ENCODE data around the gene ANP32B.
A peak's percentile ranks its signal among the peaks of the same experiment; 100 is the strongest.
"Not testable (repeated sequence)": the region's sequence is repeated elsewhere in the genome, so short reads cannot be mapped to it uniquely, and the experiment has no call there.

Gene ANP32B

GRCh38 chr9:97982683-97983588 is at the start of gene ANP32B:
ANP32B (plus strand) TSS chr9:97983341; CDS start chr9:97983556, 215 bp downstream.
- peak; percentile 97 for DNase-seq

GRCh38 chr9:97934321-97935115 is 48.6 kb upstream of the ANP32B start:
- DNase-seq: peak; percentile 76

GRCh38 chr9:97935276-97935675 is 47.9 kb upstream of the ANP32B start:
- DNase-seq: no peak

- DNase-seq: no peak
Observed at GRCh38 chr9:97936998-97937397, 46.1 kb upstream of the ANP32B start.

DNA sequence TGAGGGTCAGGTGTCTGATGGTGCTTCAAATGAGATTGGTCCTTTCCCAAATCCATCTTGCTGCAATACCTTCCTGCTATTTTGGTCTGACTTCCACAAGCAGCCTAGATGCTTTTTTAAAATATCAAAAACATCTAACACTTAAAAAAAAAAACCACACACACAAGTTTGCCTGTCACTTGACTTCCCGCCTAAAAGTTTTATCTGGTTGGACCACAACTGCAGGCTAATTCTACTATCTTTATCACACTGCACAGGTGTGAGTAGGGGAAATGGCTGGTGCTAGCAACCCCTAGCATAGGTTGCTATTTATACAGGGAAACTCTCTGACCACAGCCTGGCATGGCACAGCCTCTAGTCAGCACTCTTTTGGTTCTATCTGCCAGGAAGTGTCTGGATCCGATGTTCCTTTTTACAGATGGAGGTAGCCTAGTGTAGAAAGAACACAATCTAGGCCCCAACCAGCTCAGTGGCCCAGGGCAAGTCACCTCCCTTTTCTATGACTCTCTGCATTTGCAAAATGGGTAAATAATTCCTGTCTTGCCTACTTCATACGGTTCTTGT is 45.0 kb upstream of the ANP32B start, which contains the start of gene HEMGN:
Gene HEMGN (minus strand): TSS at position 92 of the 564 bp plus-strand sequence. CDS start 36 bp downstream, at position 56.
- DNase-seq: no peak

GRCh38 chr9:97940233-97940632 is 42.9 kb upstream of the ANP32B start:
- DNase-seq: no peak

DNA sequence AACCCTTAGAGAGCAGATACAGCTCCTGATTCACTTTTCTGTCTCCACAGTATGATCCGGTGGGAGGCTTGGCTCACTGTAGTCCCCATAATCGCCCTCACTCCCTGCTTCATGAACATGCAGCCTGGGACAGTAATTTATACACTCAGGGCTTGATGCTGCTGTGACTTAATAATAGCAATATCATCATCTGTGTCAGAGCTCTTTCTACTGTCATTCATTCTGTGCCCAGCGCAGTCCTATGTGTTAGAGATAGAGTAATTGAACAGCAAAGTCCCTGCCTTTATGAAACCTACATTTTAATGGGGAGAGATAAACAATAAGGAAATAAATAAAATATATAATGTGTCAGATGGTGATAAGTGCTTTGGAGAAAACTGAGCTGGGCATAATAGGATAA is 42.4 kb upstream of the ANP32B start:
- no peak for DNase-seq

- no peak for DNase-seq
Observed at GRCh38 chr9:97941323-97941722, 41.8 kb upstream of the ANP32B start.

DNA sequence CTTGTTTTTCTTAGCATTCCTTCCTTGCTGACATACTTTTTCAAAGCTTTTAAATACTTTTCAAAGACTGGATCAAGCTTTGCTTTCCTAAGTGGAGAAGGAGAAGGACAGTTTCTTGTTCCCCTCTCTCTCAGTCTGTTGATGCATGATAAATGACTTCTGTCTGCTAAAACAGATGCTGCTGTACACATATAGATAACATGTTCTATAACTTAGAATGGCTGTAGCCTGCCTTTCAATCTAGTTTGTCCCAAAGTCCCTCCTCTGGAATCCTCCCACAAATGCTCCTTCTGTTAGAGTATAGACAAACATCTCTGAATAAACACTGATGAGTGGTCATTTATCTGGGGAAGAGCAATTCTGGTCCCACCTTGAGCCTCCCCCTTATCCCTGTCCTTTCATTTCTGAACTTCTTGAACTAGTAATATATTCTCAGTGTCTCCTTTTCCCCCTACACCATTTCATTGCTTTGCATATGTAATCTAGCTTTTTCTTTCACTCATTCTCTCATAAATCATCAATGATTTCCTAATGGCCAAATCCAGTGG is 39.8 kb upstream of the ANP32B start:
- DNase-seq: no peak

DNA sequence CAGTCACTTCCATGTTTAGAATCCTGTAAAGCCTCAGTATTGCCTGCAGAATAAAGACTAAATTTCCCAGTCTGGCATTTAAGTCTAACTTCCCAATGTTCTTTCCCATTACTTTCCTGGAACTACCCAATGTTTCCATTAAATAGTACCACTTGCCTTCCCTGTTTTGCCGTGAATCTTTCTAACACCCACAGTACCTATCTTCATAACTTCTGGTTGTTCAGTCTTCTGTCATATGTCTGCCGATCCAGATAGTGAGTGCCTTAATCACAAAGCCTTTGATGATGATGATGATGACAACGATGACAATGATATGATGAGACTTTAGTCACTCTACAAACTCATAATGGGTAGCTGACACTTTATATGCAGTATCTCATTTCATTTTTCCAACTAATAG is 38.5 kb upstream of the ANP32B start:
- DNase-seq: no peak

DNA sequence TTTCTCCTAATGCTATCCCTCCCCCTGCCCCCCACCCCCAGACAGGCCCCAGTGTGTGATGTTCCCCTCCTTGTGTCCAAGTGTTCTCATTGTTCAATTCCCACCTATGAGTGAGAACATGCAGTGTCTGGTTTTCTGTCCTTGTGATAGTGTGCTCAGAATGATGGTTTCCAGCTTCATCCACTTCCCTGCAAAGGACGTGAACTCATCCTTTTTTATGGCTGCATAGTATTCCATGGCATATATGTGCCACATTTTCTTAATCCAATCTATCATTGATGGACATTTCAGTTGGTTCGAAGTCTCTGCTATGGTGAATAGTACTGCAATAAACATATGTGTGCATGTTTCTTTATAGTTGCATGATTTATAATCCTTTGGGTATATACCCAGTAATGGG is 37.7 kb upstream of the ANP32B start:
- DNase-seq: not testable (repeated sequence)

DNA sequence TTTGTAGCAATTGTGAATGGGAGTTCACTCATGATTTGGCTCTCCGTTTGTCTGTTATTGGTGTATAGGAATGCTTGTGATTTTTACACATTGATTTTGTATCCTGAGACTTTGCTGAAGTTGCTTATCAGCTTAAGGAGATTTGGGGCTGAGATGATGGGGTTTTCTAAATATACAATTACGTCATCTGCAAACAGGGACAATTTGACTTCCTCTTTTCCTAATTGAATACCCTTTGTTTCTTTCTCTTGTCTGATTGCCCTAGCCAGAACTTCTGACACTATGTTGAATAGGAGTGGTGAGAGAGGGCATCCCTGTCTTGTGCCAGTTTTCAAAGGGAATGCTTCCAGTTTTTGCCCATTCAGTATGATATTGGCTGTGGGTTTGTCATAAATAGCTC is 36.0 kb upstream of the ANP32B start:
- DNase-seq: not testable (repeated sequence)

DNA sequence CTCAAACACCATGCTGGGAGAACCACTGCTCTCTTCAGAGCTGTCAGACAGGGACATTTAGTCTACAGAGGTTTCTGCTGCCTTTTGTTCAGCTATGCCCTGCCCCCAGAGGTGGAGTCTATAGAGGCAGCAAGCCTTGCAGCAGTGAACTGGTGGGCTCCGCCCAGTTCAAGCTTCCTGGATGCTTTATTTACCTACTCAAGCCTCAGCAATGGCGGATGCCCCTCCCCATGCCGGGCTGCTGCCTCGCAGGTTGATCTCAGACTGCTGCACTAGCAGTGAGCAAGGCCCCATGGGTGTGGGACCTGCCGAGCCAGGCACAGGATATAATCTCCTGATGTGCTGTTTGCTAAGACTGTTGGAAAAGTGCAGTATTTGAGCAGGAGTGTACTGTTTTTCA is 32.3 kb upstream of the ANP32B start:
- not testable (repeated sequence) for DNase-seq

DNA sequence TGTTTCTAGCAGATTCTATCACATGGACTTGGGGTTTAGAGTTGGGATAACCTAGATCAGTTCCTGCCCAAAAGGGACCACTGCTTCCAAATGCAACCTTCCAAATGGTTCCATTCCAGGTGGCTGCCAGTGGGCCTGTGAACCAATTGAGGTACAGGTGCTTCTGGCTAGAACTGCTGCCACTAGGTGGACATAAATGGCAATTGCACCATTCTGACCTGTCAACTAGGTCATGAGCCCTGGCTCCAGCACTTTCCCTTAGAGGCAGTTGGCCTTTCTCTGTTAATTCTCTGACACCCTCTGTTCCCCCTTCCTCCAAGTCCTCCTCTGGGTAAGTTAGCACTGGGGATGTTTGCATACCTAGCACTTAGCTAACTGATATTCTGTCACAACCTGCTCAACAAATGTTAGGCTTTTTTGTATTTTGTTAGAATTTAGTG is 28.6 kb upstream of the ANP32B start:
- peak; percentile 80 for DNase-seq

DNA sequence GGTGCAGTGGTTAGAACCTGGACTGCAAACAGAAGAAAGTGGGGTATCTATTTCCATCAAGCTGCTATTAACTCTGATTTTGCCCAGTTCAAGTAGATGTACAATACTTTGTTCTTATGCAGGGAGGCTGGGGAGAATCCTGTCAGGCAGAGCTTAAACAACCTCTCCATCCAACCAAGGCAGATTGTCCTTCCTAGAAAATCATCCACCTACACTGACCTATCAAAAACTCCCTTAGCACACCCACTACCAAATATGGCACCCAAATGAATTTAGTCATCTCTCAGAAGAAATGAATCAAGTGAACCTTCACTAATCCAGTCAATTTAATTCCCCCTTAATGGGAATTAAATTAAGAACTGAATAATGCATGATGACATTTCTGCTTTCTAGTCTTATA is 26.8 kb upstream of the ANP32B start:
- no peak for DNase-seq

GRCh38 chr9:97958812-97959511 is 24.2 kb upstream of the ANP32B start:
- no peak for DNase-seq

DNA sequence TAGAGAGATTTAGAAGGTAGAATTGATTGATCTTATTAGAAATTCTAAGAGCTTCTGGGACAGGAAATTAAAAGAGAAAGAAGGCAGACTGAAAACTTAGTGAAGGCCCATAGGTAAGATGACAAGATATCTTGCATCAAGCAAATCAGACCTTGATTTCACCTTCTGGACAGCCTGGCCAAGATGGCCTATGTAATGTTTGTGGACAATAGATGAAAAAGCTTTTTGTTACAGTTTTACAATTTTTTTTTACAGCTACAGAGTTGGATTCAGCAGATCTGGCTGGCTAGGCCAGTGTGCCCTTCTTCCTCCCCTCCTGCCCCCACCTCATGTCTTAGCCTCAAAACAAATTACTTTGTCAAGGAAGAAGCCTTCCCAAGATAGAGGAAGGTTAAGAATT is 23.6 kb upstream of the ANP32B start:
- DNase-seq: no peak

GRCh38 chr9:97960678-97961328 is 22.3 kb upstream of the ANP32B start:
- not testable (repeated sequence) for DNase-seq

DNA sequence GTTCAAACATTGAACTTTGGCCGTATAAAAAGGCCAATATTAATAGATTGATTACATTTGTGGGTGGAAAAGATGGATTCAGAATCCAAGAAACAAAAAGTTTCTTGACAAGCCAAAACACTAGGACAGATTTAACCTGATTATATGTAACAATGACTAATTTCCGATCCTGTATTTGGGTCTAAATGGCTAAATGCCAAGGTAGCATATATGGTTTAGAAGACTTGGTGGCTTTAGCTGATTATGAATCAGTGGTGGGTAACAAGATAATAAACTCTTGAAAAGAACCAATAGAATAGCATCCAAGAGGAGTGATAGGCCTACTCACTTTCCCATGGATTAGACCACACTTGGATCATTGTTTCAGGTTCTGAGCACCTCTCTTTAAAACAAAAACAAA is 21.8 kb upstream of the ANP32B start:
- DNase-seq: no peak

GRCh38 chr9:97962136-97962535 is 21.0 kb upstream of the ANP32B start:
- no peak for DNase-seq

DNA sequence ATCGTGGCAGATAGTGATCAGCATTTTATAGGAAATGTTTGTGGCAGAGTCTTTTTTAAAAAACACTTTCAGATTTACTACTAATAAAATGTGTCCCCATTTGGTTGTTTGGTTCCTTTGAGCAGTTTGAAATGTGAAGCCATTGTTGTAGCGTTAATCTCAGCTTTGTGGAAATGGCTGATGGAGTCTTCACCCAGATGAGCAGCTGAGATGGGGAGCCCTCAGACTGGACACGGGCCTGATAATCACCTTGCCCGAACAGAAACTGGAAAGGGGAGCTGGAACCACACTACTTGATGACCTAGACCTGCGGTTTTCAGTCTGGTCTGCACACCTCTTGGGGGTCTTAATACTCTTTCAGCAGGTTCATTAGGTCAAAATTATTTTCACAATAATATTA is 20.6 kb upstream of the ANP32B start:
- no peak for DNase-seq

- no peak for DNase-seq
Observed at GRCh38 chr9:97963232-97963631, 19.9 kb upstream of the ANP32B start.
